Activated gamma-delta T cell treated with Interleukin-2 at 50 U/mL for 16 hours (primary cell): ENCODE results near the gene YTHDF2.
"Not testable (repeated sequence)": the region's sequence is repeated elsewhere in the genome, so short reads cannot be mapped to it uniquely, and the experiment has no call there.

Experiments used
- DNase-seq: peaks from one replicate; pipeline ENCODE4 v3.0.0-alpha.2; 2020

The YTHDF2 gene

DNA sequence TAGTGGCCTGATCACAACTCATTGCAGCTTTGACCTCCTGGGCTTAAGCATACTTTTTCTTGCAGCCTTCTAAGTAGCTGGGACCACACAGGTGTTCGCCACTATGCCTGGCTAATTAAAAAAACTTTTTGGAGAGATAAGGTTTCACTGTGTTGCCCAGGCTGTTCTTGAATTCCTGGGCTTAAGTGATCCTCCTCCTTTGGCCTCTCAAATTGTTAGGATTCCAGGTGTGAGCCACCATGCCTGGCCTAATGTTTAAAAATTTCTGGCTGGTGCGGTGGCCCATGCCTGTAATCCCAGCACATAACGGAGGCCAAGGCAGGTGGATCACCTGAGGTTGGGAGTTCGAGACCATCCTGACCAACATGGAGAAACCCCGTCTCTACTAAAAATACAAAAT lies 24.4 kb downstream of the YTHDF2 start:
- DNase-seq: no peak

DNA sequence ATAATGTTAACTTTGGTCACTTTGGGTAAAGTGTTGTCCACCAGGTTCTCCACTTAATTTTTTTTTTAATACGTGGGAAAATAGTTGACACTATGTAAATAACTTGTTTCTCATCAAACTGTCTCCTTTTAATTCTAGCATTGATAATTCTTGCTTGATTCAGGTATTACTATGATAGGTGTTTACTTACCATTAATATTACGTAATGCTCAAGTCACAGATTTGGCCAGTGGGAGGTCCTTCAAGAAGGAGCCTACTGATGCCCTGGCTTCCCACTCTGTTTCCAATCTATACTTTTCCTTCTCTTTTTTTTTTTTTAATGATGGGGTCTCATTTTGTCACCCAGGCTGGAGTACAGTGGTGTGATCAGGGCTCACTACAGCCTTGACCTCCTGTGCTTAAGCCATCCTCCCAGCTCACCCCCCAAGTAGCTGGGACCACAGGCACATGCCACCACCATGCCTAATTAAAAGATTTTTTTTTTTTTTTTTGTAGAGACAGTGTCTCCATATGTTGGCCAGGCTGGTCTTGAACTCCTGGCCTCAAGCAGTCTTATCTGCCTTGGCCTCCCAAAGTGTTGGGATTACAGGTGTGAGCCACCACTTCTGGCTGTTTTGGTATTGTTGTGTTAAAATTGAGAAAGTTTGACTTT lies 29.9 kb downstream of the YTHDF2 start:
- no peak for DNase-seq

DNA sequence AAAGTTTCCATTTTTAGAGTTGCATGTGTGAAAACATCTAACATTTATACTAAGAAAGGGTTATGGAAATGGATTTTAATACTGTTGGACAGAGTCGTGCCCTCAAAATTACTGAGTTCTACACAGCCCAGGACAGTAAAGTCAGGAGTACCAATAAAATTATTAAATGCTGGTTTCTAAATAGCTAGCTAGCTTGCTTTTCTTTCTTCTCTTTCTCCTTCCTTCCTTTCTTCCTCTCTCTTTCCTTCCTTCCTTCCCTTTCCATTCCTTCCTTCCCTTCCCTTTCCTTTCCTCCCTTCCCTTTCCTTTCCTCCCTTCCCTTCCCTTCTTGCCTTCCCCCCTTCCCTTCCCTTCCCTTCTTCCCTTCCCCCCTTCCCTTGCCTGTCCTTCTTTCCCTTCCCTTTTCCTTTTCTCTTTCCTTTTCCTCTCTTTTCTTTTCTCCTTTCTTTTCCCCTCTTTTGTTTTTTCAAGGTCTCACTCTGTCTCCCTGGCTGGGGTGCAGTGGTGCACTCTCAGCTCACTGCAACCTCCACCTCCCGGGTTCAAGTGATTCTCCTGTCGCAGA lies 33.9 kb downstream of the YTHDF2 start:
- DNase-seq: no peak

DNA sequence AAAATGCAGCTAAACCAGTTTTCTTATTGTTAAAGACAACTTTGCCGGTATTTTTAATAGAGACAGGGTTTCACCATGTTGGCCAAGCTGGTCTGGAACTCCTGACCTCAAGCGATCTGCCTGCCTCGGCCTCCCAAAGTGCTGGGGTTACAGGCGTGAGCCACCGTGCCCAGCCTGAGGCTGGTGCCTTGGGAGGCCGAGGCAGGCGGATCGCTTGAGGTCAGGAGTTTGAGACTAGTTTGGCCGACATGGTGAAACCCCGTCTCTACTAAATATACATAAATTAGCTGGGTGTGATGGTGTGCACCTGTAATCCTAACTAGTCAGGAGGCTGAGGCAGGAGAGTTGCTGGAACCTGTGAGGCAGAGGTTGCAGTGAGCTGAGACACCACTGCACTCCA lies 35.2 kb downstream of the YTHDF2 start:
- not testable (repeated sequence) for DNase-seq

DNA sequence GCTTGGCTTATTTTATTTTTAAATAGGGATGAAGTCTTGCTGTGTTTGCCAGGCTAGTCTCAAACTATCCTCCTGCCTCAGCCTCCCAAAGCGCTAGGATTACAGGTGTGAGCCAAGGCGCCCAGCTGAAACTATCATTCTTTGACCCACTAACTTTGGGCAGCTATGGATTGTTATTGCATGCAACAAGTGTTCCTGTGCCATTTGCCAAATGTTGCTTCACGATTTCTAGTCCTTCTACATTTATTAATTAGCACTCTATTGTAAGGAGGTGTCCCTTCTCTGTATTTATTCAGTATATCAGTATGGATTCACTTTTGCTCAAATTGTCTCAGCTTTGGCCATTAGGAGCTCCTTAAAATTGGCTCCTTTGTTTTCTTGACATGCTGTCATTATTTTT lies 36.4 kb downstream of the YTHDF2 start:
- DNase-seq: no peak

DNA sequence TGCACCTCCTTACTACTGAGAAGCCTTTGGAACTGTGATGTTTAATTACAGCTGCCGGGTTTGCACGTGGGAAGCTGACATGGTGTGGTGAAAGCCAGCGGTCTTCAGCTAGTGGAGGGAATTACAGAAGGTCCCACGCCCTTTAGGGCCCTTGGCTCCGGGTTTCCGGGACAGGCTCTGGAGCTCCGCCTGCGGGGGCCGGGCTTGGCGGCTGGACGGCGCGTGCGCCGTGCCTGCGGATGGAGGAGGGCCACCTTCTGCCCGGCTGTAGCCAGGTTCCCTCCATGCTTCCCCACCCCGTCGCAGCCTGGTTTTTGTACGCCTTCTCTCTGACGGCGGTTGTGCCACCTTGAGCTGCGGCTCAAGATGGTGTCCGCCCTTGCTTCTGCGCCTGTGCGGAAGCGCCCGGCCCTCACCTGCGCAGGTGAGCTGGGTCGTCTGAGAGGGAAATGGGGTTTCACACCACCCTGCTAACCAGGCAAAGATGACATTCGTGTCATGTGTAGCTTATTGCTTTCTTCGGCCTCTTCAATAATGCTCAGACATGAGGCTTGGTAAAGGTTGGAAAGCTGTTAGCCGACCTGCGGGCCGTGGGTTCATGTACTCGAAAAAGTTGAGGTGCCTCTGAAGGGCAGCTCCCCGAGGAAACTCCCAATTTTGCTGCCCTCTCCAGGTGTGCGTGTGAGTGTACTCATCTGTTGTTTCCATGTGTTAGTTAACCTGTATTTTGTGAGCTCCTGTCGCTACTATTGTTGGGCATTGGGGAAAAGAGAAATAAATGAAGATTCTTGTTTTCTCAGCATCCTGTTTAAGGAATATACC lies 38.6 kb downstream of the YTHDF2 start:
- DNase-seq: peak; percentile 61

DNA sequence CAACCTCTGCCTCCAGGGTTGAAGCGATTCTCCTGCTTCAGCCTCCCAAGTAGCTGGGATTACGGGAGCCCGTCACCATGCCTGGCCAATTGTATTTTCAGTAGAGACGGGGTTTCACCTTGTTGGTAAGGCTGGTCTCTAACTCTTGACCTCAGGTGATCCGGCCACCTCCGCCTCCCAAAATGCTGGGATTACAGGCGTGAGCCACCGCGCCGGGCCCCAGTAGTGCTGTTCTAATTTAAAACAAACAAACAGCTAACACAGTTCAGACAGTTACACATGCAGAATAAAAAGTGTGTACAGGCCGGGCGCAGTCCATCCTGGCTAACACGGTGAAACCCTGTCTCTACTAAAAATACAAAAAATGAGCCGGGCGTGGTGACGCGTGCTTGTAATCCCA lies 39.6 kb downstream of the YTHDF2 start:
- no peak for DNase-seq

DNA sequence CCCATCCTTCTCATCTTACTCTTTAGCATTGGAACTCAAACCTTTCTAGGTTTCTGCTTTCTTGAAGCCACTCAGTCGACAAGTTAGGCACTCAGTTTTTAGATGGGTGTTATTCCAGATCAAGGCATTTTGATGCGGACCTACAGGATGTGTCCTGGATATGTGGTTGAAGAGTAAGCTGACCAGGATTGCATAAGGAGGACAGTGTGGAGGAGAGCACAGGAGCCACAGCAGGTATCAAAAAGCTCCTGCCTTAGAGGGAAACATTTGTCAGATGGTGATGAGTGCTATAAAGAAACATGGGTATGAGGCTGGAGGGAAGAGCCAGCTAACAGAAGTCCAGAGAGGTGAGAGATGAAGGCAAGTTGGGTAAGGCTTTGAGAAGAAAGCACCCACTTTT lies 41.3 kb downstream of the YTHDF2 start:
- DNase-seq: no peak

DNA sequence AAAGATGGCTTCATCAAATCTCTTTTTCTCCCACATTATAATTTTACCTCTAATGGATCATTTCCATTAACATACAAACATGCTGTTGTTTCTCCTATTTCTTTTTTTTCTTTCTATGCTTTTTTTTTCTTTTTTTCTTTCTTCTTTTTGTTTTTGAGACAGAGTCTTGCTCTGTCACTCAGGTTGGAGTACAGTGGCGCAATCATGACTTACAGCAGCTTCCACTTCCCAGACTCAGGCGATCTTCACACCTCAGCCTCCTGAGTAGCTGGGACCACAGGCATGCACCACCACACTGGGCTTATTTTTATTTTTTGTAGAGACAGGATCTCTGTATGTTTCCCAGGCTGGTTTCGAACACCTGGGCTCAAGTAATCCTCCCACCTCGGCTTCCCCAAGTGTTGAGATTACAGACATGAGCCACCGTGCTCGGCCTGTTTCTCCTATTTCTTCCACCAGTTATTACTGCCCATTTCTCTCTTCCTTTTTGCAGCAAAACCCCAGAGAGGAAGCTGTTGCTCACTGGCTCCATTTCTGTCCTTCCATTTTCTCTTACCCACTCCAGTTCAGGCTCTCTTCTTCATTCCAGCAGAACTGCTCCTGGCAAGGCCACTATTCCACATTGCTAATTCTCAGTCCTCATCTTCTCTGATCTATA lies 43.1 kb downstream of the YTHDF2 start:
- no peak for DNase-seq

DNA sequence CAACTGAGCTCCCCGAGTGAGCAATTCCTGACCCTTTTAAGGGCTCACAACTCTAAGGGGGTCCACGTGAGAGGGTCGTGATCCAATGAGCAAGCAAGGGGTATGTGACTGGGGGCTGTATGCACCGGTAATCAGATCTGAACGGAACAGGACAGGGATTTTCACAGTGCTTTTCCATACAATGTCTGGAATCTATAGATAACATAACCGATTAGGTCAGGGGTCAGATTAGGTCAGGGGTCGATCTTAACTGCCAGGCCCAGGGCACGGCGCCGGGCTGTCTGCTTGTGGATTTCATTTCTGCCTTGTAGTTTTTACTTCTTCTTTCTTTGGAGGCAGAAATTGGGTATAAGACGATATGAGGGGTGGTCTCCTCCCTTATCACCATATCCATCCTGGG lies 44.6 kb downstream of the YTHDF2 start:
- no peak for DNase-seq

DNA sequence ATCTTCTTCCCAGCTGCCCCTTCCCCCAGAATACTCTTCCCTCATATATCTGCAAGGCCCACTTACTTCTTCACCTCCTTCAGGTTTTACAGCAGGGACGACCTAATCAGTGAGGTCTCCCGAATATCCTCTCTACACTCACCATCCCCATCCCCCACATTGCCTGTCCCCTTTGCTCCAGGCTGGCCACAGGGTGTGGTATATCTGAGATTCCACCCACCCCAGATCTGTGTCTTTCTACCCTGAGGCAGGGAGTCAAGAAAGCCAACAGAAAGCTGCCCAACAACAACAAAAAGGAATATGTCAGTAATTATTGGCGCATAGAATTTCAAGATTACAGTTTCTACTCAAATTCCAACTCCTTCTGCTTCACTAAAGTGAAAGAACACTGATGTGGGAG lies 45.3 kb downstream of the YTHDF2 start:
- no peak for DNase-seq

DNA sequence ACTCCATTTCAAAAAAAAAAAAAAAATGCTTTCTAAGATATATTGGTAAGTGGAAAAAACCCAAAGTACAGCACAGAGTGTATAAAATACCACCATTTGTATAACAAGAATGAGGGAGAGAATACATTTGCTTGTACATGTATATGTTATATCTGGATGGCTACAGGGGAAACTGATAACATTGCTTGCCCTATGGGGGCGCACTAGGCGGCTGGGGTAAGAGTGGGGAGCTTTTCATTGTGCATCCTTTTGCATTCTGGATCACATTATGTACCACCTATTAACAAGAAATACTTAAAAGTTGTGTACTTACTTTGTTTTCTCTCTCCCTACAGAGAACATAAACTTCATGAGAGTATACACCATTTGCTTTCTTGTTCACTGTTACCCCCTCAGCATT lies 46.6 kb downstream of the YTHDF2 start:
- DNase-seq: no peak

DNA sequence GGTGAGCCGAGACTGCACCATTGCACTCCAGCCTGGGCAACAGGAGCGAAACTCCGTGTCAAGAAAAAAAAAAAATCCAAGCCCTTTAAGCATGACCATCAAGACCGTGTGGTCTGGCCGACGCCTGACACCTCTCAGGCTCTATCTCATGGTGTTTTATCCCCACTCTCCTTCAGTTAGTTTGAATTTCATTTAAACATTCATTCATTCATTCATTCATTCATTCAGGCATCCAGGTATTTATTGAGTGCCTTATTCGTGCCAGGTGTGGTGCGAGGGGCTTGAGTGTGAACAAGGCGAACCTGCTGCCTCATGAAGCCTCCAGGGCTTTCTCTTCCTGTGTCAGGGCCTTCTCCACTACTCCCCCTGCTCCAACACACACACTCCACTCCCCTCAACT lies 52.7 kb downstream of the YTHDF2 start:
- DNase-seq: no peak

DNA sequence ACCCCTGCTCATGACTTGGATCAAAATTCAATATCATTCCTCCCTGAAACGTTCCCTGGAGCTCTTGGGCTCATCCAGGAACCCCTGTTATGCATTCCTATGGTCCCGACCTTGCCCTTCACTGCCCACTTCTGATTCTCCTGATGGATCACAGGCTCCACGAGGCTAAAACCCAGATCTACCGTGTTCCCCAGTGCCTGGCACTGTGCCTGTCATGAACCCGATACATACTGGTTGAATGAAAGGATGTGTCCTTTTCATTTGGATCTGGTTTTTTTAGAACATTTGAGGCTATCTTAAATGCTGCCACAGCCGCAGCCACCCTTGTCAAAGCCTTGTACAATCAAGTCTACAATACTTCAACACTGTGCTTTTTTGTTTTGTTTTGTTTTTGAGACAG lies 53.1 kb downstream of the YTHDF2 start:
- DNase-seq: no peak

DNA sequence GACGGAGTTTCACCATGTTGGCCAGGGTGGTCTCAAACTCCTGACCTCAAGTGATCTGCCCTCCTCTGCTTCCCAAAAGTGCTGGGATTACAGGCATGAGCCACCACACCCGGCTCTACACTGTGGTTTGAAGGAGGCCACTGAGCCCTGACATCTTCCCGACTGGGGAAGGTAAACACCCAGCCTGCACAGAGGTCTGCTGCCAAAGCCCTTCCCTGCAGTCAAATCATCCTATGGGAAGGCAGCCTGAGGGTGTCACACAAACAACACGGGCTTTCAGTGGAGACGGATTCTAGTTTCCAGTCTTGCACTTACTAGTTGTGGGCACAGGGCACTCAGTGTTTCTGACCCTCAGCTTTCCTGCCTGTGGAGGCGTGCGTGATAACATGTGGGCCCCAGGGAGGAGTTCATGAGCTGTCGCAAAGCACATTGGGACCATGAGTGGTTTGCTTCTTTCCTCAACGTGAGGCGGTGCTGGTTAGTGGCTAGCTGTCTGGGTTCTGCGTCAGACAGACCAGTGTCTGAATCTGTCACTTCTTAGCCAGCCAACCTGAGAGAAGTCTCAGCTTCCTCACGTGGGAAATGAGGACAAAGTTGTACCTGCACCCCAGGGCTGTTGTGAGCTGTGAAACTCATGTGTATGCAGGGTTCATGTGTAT lies 53.8 kb downstream of the YTHDF2 start:
- no peak for DNase-seq

DNA sequence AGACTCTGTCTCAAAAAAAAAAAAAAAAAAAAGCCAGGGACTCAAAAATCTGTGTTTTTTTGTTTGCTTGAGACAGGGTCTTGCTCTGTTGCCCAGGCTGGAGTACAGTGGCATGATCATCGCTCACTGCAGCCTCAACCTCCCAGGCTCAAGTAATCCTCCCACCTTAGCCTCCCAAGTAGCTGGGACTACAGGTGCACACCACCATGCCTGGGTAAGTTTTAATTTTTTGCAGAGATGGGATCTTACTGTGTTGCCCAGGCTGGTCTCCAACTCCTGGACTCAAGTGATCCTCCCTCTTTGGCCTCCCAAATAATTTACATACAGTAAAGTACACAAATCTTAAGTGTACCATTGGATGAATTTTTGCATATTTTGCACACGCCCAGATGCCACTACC lies 55.2 kb downstream of the YTHDF2 start:
- not testable (repeated sequence) for DNase-seq

DNA sequence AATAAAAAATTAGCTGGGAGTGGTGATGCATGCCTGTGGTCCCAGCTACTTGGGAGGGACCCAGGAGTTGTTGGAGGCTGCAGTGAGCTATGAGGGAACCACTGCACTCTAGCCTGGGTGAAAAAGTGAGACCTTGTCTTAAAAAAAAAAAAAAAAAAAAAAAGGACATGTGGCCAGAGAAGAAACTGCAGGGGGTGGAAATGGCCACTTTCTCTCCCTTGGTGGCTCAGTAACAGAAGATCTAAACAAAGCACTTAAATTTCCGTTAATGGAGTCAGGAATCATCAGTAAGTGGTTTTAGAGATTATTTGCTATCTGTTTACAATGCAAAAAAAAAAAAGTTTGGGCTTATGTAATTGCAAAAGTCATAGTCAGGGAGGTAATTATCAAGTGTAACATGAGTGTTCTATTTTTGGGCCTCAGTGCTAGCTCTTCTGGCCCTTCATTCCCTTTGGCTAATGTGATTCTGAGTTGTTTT lies 55.9 kb downstream of the YTHDF2 start:
- no peak for DNase-seq

DNA sequence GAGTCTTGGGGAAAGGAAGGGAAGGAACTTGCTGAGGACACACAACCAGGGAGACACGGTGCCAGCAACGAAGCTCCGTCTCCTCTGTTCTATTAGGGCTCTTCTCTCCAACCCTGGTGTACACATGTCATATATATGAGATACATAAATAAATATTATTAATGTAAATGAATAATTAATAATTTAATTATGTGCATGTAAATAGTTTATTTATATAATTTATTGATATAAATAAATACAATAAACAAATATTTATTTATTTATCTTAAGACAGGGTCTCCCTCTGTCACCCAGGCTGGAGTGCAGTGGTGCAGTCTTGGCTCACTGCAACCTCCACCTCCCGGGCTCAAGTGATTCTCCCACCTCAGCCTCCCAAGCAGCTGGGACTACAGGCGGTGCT lies 57.8 kb downstream of the YTHDF2 start:
- not testable (repeated sequence) for DNase-seq

DNA sequence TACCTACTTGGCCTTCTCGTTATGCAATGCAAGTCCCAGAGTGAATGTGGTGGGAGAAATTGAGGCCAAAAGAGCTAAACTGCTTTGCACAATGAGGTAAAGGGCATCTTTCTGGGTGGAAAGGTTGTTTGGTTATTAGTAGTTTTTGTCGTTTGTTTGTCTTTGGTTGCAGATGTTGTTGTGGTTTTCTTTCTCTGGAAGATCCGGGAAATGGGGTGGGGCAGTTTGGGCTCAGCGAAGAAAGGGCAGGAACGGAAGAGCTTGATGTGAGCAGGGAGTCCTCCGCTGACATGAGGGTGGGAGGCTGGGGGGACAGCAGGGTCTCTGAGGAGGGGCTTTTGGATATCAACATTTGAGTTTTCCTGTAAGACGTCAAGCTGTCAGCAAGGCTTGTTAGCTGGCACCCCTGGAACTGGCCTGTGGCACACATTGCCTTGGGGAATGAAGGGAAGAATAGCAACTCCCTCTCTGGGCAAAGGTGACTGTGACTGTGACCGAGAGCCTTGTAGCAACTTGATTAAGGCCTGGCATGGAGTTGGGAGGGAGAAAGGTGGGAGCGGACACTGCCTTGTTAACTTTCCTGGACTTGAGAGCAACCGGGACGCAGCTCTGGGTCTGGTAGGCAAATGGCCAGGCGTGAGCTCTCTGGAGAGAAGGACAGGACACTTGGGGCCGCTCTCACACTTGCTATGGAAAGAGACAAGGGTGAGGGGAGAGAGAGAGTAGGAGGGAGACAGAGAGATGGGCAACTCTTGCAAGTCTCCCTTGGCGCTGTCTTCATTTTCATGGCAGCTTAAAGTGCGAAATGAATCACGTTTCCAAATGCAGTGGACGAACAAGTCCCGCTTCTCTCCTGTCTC lies 59.8 kb downstream of the YTHDF2 start:
- DNase-seq: no peak

DNA sequence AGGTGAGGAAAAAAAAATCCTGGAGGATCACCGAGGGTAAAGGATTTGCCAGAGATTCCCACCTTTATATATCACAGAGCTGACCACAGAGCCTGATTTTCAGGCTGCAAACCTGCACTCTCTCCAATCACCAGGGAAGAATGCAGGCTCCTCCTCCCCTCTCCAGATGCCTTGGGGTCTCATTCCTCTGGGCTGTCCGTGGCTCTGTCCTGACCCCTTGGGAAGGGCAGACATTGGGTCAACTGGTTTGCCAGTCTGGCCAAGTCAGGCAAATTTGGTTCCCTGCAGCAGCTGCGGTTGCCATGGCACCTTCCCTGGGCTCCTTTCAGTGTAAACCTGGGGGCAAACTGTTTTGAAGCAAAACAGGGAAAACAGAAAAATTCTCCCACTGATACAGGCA lies 63.6 kb downstream of the YTHDF2 start:
- DNase-seq: no peak

DNA sequence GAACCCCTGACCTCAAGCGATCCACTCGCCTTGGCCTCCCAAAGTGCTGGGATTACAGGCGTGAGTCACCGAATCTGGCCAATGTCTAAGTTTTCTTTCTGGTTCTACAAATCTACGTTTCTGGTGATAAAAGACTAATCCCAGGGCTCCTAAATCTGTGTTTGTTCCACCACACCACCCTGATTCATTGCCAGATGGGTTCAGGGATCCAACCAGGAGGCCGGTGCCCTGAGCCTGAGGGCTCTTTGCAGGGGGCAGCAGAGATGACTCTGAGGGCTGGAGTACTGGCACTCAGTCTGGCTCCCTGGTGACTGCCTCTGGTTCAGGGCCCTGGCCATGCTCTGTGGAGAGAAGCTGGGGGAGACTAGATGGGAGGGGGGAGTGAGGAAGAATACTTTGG lies 64.7 kb downstream of the YTHDF2 start:
- no peak for DNase-seq

DNA sequence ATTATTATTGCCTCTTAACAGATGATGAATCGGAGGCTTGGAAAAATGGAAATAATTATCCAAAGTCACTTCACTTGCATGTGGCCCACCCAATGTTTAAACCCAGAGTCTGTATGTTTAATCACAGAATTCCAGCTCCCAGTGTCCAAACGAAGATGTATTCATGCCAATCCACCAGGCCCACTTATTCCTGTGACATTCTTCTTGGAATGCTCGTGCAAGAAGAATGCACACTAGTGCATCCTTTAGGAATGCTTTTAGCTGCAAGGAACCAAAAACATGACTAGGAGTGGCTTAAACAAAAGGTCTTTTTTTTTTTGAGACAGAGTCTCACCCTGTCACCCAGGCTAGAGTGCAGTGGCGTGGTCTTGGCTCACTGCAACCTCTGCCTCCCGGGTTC lies 66.3 kb downstream of the YTHDF2 start:
- DNase-seq: no peak
